Measurements from ENCODE around the gene SGCE.
A peak's percentile ranks its signal among the peaks of the same experiment; 100 is the strongest.

Gene SGCE

DNA sequence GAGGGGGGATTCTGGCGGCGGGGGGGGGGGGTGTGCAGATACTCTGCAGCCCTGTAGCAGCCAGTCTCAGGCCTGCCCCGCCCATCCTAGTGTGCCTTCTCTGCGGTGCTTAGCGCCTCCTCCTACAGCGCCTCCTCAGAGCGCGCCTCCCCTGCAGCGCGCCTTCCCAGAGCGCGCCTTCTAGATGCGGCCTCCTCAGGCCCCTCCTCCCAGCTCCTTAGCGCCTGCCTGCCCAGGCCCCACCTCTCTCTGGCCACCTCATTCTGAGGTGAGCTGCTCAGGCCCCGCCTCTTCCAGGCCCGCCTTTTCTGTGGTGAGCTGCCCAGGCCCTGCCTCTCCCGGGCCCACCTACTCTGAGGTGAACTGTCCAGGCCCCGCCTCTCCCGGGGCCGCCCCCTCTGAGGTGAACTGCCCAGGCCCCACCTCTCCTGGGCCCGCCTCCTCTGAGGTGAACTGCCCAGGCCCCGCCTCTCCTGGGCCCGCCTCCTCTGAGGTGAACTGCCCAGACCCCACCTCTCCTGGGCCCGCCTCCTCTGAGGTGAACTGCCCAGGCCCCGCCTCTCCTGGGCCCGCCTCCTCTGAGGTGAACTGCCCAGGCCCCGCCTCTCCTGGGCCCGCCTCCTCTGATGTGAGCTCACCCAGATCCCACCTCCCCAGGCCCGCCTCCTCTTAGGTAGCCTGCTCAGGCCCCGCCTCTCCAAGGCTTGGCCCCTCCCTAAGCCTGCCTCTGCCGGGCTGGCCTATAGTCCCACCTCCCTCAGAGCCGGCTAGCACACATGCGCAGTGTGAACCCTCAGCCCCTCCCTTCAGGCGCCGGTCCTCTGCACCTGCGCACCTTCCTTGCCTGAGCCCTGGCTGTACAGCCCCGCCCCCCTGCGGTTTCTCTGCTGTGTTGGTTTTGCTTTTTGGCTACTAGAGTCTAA is 2.1 kb upstream of the SGCE start:
- peak; percentile 90 for DNase-seq

DNA sequence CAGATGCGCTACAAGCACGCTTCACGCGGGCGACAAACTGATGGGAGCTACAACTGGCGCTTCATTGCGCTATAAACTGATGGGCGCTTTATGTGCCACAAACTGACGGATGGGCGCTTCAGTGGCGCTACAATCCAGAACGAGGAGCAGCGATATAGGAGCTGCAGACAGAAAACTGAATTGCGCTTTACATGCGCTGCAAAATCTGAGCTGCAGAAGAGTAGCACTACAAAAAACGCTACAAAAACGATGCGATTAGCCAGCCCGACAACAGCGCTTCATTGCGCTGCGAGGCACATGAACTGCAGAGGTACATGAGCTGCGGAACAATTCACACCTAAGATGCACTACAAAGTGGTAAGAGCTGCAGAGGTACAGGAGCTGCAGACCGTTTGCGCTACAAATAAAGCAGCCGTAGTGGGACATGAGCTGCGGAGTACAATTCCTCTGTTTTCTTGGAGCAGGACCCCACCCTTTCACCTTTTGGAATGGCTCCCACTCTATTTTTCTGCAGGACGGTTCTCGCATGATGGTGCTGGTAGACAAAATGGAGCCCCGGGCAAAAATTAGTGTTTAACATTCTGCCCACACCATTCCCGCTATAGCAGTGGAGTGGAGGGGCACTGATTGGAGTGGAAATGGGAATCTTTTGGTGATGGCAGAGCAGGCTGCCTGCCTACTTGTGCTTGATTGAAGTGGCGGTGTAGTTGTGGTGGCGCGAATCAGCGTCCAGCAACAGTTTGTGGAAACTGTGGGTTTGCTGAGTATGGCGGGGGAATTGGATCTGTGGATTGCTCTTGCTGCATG is 1.2 kb upstream of the SGCE start:
- peak; percentile 5 for DNase-seq

DNA sequence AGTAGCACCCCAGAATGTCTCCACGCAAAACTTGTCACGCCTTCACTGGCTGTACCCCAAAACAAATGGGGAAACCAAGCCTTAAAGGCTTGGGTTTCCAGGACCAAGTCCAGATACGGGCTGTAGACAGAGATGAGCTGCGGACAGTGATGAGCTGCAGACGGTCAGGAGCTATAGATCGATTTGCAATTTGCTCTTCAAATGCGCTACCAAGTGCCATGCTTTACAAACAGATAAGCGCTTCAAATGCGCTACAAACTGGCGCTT is 658 bp upstream of the SGCE start:
- DNase-seq, result no peak

DNA sequence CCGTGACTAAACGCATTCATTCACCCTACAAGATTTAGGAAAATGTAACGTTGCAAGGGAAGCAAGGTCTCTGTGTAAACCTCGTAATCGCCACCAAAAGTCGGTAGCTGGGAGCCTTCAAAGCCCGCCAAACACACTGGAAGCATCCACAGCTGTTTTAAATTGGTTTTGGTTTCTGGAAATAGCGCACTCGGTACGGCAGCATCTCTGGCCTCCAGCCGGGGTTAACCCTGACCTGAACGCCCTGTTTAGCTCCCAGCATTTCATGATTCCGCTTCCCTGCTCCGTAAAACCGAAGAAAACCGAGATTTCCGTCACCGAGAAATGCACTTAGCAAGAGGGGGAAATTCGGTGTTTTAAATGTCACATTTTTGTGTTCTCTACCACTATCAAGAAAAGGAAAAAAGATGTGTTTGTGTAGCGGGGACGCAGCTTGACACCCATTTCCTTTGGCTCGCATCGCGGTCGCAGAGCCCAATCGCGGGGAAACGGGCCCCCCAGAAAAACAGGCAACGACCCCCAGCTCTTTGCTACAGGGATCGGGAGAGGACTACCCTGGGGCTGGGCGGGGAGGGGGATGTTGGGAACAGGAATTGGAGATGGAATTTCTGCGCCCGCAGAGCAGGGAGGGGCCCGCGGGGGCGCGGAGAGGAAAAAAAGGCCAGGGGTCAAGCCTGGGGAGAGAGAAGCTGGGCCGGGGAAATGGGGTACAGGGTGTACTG is 646 bp downstream of the SGCE start:
- no peak for DNase-seq

DNA sequence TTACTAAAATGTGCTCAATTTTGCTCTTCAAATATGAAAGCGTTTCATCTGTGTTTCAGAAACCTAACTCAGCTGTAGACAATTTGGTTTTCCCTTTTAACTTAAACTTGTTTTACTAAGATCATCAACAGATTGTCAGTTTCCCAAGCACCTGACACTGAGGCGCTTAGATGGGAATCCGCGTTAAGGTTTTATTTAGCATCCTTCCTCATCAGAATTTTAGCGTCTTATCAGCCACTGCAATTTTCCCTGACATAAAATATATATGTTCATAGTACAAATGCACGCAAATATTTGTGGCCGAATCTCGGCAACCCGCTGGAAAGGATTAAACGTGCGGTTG is 1.2 kb downstream of the SGCE start:
- DNase-seq, result no peak

DNA sequence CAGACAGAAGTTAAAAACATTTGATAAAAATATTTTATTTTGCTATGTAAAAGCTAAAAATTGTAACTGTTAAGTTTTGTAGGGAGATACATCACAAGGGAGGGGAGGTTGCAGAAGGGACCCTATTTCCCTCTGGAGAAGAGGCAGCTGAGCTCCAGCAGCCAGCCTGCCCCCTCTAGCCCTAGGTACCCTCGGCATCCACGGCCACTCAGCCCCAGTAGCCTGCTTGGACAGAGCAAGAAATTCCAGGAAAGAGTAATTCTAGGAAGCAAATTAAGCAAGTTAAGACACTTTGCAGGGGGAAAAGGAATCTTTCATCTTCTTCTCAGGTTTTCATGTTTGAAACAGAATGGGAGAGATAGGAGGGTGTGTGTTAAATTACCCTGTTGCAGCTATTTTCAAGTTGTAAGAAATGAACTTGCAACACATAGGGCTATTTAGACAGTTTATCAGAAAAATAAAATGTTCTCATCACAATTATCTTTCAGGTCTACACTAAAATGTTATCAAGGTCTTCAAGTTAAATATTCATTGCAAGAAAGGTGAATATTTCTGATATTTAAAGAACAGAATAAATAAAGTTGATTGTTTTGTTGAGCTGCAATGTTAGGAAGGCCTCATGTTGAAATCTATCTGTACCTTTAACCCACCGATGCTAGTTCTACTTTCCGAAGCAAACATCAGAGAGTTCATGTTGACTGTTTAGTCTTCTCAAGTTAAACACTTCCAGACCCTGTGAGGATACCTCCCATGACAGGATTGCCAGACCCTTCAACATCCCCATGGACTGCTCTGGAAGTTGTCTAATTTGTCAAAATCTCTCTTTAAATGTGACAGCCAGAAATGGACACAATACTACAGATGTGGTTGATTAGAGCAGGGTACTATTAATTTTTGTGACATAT is 5.5 kb downstream of the SGCE start:
- no peak for DNase-seq

DNA sequence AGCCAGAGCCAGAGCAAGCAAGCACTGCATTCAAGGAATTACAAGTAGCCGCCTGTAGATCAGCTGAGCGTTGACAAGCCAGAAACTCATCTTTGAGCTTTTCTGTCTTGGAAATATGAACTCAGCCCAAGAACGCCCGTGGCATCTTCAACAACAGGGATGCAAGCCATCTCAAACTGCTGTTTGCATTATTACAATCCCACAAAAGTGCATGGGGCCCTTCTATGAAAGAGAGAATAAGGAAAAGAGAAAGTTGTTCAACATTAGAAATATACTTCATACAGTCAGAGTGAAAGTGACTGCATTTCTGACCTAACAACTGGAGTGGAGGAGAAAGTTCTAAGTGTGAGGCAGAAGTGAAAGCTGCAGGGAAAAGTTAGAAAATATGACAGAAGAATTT is 6.5 kb downstream of the SGCE start:
- DNase-seq, result no peak

DNA sequence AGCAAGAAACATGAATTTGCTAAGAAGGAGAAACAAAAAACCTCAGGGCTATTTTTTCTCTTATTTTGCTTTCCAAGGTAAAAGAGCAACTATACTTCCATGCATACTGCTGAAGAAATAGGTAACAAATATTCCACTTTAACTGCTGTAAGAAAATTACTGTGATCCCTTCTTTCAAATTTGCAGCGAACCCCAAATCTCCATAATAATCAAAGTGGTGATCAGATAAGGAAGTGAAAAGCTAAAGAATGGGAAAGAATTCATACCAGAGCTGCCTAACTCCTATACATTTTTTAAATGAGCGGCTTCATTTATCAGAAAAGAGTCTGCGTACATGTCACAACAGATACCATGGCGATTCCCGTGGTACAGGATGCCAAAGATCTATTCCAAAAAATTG is 7.2 kb downstream of the SGCE start:
- no peak for DNase-seq

DNA sequence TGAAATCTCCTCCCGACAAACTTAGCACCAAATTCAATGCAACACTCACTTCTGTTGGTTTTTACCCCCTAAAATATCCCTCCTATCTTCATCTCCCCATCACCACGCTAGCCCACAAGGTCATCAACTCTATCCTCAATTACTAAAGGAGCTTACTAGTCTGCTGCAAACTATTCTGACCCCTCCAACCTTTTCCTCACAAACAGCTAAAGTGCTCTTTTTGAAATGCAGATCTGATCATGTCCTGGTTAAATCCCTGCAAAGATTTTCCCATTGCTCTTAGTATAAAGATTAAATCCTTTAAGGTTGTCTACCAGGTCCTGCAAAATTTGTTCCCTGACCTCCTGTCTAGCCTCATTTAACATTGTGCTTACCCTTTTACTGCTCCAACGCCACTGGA is 8.6 kb downstream of the SGCE start:
- no peak for DNase-seq

DNA sequence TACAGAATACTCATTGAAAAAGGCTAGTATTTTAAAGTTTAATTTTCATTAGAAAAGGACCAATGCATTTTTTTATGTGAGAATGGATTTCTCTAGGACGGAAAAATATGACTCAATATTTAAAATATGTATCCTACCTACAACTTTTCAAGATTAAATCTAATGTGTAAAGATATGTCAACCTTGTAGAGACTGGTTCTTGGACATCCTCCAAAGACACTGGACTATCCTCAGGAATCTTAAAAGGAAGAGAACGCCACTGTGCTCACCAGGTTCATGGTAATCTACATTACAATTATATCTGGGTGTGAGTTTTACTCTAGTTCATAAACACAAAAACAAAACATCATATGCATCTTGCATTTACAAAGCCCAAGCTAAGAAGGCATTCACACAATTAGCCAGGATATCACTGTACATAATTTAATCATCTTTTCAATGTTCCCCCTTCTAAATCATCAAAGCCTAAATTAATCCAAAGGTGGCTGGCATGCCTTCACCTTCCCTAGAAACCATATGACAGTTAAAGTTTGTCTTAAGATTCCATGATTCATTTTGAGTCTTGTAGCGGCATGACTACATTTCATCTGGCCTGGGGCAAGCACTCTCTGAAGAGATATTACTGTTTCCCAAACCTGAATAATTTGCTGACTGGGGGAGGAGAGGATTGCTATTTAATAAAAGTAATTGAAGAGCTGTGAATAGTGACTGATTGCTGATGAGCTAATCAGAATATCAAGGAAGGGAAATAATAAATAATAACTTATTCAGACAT is 12.0 kb downstream of the SGCE start:
- DNase-seq, result no peak

DNA sequence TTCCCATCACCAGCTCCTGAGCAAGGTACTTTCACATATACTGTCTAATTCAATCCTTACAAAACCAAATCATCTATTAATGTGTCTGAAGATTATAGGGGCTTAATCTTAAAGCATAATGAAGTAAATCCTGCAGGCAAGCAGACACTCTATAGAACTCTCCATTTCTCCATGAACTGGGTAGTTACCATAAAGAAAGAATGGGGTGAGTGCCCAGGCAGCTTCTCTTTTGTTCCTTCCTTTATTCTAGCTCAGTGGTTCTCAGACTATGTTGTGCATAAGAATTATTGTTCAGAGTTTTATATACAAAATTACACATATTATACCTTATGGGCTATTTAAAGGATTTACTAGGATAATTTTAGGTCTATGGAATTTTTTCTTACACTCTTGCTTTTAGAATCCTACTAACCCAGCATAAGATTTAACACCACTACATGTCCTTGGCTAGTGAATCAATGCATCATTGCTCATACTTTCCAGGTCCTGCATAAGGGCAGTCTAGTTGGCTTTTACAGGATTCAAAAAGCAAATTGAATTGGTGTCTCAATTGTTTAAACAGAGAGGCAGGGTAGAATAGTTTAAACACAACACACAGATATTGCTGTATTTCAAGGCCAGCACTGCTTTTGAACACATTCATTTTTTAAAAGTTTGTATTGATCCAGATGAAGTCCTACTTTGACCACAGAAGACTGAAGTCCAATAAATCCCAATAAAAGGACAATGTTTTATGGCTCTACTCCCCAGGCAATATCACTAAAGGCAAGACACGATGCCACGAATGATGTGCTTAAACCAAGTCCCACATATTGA is 12.9 kb downstream of the SGCE start:
- no peak for DNase-seq

DNA sequence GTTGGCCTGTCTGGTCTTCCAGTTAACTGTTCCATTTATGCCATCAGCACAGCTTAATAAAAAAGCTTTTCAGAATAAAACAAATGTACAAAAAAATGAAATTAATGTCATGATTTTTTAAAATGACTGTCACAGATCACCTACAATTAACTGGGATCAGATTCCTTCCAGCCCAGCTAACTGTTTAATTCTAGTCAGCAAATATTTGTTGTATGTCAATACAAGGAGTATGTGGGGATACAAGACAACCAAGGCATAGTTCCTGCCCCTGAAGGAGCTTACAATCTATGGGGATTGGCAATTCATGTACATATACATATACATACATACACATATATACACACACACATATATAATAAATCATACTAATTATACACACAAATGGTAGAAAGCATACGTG is 16.5 kb downstream of the SGCE start:
- no peak for DNase-seq

DNA sequence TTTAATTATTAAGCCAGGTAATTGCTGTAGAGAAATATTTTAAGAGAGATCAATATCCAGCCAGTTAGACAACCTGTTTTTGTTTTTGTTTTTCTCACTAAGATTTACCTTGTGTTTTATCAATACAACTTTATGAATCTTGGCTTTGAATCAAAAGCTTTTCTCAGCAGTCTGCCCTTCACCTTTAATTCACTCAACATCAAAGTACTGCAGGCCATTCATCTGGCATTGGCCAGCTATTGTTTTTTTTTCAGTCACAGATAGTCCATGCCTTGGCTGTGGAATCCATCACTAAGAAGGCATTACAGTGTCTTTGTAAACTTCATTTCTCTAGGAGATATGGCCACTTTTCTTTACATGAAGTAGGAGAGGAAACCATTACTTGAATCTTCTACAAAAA is 20.2 kb downstream of the SGCE start:
- no peak for DNase-seq

DNA sequence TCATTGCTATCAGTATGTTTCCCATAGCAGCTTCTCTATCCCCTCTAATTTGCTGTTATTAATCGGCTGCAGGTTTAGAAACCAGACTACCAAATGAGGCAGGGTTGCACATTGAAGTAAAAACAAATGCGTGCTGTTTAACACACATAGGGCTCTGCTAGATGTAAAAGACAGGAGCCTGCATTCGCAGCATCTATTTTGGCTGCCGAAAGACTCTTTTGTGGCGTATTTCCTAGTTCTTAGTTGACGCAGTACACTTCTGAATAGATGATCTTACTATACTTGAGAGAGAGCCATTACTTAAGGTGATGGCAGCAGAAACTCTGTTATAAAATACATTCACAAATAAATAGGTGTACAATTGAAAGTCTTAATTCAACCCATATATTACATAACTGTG is 21.4 kb downstream of the SGCE start:
- DNase-seq, result no peak

DNA sequence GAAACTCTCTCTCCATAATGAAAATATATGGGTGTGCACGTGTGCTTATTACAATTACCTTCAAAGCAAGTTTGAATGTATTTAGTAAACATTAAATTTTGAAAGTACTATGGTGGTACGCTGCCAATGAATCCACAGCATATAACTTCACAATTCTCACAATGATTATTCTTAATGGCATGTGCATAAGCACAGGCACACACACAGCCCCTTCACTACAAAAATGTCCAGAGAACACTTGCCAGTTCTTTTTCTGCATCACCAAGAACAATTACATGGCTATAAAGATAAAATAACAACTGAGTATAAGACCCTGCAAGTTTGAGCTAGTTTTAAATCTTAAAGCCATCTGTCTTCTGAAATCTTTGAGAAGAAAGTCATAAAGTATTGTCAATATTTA is 22.2 kb downstream of the SGCE start:
- DNase-seq, result no peak

DNA sequence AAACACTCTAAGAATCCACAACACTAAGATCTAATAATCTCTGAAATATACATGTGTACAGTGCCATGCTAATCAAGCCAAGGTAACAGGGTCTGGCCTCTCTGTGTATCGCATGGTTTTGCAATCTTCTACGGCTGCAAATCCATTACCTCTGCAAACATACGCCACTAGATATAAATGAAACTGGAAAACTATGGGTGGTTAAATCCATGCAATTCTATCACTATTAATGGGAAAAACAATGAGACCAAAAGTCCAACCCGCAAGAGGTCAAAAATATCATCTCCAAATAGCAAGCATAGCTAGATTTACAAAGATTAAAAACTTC is 23.0 kb downstream of the SGCE start:
- no peak for DNase-seq

DNA sequence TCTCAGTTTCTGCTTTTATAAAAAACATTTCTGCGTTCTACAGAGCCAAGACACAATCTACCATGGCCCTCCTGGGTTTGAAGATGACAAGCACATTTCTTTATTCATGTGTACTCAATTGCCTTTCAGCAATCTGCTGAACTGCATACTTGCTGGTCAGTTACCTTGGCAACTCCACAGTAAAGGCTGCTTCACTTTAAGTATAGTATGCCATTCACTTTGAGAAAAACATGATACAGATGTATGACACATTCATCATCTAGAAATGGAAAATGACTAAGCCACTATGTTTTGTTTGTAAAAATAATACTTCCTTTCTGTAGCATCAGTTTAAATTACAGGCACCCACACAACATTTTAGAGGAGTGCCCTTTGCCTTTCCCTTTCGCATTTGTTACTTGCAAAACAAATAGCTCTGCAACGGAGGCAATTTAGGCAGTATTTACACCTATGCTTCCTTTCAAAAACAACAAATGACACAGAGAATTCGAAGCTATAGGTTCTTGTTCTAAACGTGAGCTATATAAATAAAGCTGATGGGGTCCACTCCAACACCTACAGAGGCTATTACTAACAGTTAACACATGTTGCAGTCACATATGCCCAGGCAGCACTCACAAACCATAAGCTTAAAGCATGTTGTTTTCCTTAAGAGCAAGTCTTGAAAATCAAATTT is 23.5 kb downstream of the SGCE start:
- DNase-seq, result no peak

DNA sequence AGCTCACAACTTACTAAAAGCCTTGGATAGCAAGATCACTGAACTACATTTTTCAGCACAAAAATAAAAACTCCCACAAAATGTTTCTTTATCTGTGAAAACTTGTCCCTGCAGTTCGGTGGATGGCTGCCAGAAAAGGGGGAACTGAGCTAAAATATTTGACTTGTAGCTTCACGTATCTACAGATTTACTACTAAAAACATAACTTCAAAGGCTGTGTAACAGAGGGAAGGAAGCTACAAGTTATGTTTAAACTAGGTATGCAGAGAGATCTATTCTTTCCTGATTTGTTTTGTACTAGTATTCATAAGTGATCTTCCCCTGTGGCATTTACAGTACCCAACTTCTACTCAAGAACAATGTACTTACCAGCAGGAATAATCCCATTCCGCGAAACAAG is 25.1 kb downstream of the SGCE start:
- DNase-seq, result no peak

DNA sequence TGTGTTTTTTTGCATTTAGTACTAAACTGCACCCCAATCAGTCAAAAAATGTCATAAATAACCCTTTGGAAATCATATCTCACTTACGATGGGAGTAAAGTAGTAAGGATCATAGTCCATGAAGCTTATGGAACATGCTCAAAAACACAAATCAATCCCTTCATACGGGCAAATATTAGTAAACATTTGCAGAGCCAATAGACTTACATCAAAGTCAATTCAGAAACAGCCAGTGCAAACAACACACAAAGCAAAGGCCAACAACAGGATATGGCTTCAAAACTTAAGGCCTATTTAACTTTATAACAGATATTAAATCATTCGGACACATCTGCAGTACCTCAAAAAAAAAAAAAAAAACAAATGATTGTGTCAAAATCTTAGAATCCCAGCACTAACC is 32.1 kb downstream of the SGCE start:
- no peak for DNase-seq

DNA sequence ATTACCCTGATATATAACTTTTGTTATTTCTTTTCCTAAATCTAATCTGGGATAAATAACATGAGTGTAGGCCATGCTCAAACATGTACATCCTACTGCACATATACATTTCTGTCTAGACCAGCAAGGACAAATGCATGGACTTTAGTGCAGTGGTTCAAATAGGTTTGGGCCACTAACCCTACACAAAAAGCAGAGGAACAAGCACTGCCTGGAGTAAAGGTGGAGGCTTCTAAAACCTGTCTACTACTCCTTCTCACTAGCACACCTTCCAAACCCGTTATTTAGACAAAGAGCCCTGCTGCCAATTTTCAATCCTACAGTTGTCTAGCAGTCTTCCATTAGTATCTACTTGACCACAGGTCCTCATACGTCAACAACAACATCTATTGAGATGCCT is 34.8 kb downstream of the SGCE start:
- no peak for DNase-seq

DNA sequence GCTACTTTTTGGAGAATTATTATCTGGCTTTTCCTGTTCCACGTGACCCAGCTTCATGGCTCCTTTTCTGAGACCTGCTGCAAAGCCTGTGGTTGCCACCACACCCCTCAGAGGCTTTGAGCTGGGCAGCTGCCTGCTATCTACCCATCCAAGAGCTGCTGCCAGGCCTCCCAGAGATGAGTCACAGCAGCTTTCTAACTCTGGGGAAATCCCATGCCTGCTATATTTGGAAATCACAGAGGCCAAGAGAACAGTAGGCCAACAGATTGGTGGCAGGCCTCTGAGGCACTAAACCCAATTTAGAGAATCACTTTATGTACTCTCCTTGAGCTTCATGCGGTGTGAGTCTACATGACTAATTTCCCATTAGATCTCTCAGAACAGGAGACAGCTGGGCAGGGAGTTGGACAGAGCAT is 35.2 kb downstream of the SGCE start:
- DNase-seq, result peak; percentile 12

All from stimulated activated CD4-positive, alpha-beta T cell treated with anti-CD3 and anti-CD28 coated beads, Interleukin-12 subunit alpha, Interleukin-12 subunit beta, amount 100 ng/mL, for 4 hours (primary cell).